Astrocyte (in vitro differentiated cells and primary cell): Measurements from ENCODE around the gene PRAC1. TPM values are rescaled to one million over a fixed set of nuclear protein-coding genes. Genes with fewer than 3 reads are reported as not detected.

Experiments used
- DNase-seq: peaks from one replicate; pipeline ENCODE4 v3.0.0-alpha.2; 2010; ENCODE audit warnings: low read depth
- FAIRE-seq: peaks from 2 replicates; lab custom pipeline; 2011; peaks lifted over from hg19 to GRCh38; lab: Jason Lieb, UNC
- H2AFZ ChIP-seq: 2 replicates; pipeline ENCODE4 v1.6.0; 2012; ENCODE audit warnings: low read depth, low read length, inconsistent platforms
- H3K27ac ChIP-seq: 2 replicates; pipeline ENCODE4 v1.5.1; 2011; ENCODE audit warnings: low read depth, low read length, inconsistent platforms
- H3K27me3 ChIP-seq: 2 replicates; pipeline ENCODE4 v1.6.0; 2011; ENCODE audit warnings: low read length, inconsistent platforms; ENCODE audit not compliant: insufficient read depth
- H3K36me3 ChIP-seq: 2 replicates; pipeline ENCODE4 v1.5.1; 2011; ENCODE audit warnings: low read length, inconsistent platforms; ENCODE audit not compliant: insufficient read depth
- H3K4me1 ChIP-seq: 2 replicates; pipeline ENCODE4 v1.5.1; 2011; ENCODE audit warnings: low read length, inconsistent platforms; ENCODE audit not compliant: insufficient read depth
- H3K4me2 ChIP-seq: 2 replicates; pipeline ENCODE4 v1.6.0; 2012; ENCODE audit warnings: low read length, inconsistent platforms
- H3K4me3 ChIP-seq: 2 replicates; pipeline ENCODE4 v1.5.1; 2011; ENCODE audit warnings: low read depth, mild to moderate bottlenecking, low read length, inconsistent platforms; ENCODE audit not compliant: insufficient read depth
- H3K79me2 ChIP-seq: 2 replicates; pipeline ENCODE4 v1.6.0; 2012; ENCODE audit warnings: mild to moderate bottlenecking, low read length, inconsistent platforms; ENCODE audit not compliant: insufficient read depth
- H3K9ac ChIP-seq: 2 replicates; pipeline ENCODE4 v1.6.0; 2012; ENCODE audit warnings: mild to moderate bottlenecking, low read length, inconsistent platforms
- H3K9me3 ChIP-seq: 2 replicates; pipeline ENCODE4 v1.5.1; 2012; ENCODE audit warnings: low read depth, mild to moderate bottlenecking, low read length, inconsistent platforms; ENCODE audit not compliant: insufficient read depth
- H4K20me1 ChIP-seq: 2 replicates; pipeline ENCODE4 v1.6.0; 2012; ENCODE audit warnings: low read length, inconsistent platforms; ENCODE audit not compliant: insufficient read depth
- H3K27ac Mint-ChIP-seq: one replicate; pipeline ENCODE4 v1.8.0; 2021; ENCODE audit warnings: mild to moderate bottlenecking, mixed read lengths; ENCODE audit not compliant: unreplicated experiment
- H3K27me3 Mint-ChIP-seq: one replicate; pipeline ENCODE4 v1.8.0; 2021; ENCODE audit warnings: low read depth, mixed read lengths; ENCODE audit not compliant: unreplicated experiment
- H3K36me3 Mint-ChIP-seq: one replicate; pipeline ENCODE4 v1.8.0; 2021; ENCODE audit warnings: low read depth, mixed read lengths; ENCODE audit not compliant: unreplicated experiment
- H3K4me1 Mint-ChIP-seq: one replicate; pipeline ENCODE4 v1.8.0; 2021; ENCODE audit warnings: low read depth, mixed read lengths; ENCODE audit not compliant: unreplicated experiment
- H3K4me3 Mint-ChIP-seq: one replicate; pipeline ENCODE4 v1.8.0; 2021; ENCODE audit warnings: mild to moderate bottlenecking, moderate library complexity, mixed read lengths; ENCODE audit not compliant: unreplicated experiment
- H3K9me3 Mint-ChIP-seq: one replicate; pipeline ENCODE4 v1.8.0; 2021; ENCODE audit warnings: mild to moderate bottlenecking, mixed read lengths; ENCODE audit not compliant: unreplicated experiment
- CTCF ChIP-seq: IDR thresholded peaks from 2 replicates; pipeline ENCODE4 v1.5.1; 2011; ENCODE audit warnings: low read depth, mild to moderate bottlenecking, inconsistent platforms, low read length, moderate library complexity; ENCODE audit not compliant: insufficient read depth
- EZH2 ChIP-seq: IDR thresholded peaks from 2 replicates; pipeline ENCODE4 v1.6.1; 2012; ENCODE audit warnings: mild to moderate bottlenecking, low read length, inconsistent platforms; ENCODE audit not compliant: insufficient read depth
- total RNA-seq: library from RNA; stranded (reverse); gene quantifications from 2 replicates; pipeline ENCODE4 v1.2.1, GENCODE V29; 2021

PRAC1 gene
- total RNA-seq, 1 donor from 2014 or later, result not detected

DNA sequence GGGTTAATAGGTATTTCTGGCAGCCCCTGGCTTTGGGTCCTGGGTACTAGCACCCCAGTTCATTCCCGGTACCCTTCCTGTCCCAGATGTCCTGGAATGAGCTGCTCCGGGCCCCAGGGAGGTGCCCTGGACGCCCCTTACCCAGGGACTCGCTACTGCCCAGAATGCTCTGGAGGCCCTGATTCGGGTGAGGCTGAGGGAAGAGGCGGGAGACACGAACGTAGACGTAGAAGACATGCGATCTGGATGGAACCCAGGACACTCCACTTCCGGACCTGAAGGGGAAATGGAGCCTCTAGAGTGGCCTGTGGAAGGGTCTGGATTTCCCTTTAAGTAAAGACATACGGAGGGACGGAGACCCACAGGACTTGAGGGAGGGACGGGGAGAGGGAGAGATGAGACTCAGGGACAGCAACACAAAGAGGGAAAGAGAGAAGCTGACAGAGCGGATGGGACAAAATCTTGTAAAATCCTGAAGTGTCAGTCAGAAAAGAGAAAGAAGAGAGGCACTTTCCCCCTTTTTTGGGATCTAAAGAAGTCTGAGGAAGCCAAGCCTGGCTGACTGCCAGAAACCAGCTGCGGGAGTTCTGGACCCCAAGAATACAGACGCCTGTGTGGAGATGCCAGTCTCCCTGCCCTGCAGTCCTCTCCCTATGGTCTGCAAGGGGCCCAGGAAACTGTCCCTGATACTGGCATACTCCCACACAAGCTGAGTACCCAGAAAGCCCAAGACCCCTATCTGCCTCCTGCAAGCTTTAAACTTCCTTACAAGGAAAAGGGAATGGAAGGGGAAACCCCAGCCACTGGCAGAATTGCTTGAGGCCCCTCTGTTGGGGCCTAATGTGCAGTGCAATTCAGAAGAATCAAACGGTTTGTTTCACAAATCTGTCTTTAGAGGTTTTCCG, 7.3 kb upstream of the PRAC1 start:
- TF ChIP-seq EZH2 (no peak), CTCF (no peak)
- H4K20me1 ChIP-seq, result no peaks in the 10 kb centered on the region
- no peak for FAIRE-seq
- no peak for DNase-seq
- Mint-ChIP-seq H3K27ac (no peak overlapping the region), H3K27me3 (peaks cover 94% of the 10 kb centered on the region), H3K4me3 (no peak overlapping the region), H3K36me3 (peaks cover 2% of the 10 kb centered on the region), H3K9me3 (peaks cover 21% of the 10 kb centered on the region), H3K4me1 (peaks cover 2% of the 10 kb centered on the region)
- no peak overlapping the region for H3K4me3 ChIP-seq
- H3K36me3 ChIP-seq, result no peaks in the 10 kb centered on the region
- no peak overlapping the region for H2AFZ ChIP-seq
- no peak overlapping the region for H3K27ac ChIP-seq
- H3K27me3 ChIP-seq, result peaks cover 98% of the 10 kb centered on the region
- H3K4me1 ChIP-seq, result no peaks in the 10 kb centered on the region
- H3K4me2 ChIP-seq, result no peak overlapping the region
- peaks cover 10% of the 10 kb centered on the region for H3K9me3 ChIP-seq
- no peak overlapping the region for H3K9ac ChIP-seq
- H3K79me2 ChIP-seq, result no peaks in the 10 kb centered on the region

DNA sequence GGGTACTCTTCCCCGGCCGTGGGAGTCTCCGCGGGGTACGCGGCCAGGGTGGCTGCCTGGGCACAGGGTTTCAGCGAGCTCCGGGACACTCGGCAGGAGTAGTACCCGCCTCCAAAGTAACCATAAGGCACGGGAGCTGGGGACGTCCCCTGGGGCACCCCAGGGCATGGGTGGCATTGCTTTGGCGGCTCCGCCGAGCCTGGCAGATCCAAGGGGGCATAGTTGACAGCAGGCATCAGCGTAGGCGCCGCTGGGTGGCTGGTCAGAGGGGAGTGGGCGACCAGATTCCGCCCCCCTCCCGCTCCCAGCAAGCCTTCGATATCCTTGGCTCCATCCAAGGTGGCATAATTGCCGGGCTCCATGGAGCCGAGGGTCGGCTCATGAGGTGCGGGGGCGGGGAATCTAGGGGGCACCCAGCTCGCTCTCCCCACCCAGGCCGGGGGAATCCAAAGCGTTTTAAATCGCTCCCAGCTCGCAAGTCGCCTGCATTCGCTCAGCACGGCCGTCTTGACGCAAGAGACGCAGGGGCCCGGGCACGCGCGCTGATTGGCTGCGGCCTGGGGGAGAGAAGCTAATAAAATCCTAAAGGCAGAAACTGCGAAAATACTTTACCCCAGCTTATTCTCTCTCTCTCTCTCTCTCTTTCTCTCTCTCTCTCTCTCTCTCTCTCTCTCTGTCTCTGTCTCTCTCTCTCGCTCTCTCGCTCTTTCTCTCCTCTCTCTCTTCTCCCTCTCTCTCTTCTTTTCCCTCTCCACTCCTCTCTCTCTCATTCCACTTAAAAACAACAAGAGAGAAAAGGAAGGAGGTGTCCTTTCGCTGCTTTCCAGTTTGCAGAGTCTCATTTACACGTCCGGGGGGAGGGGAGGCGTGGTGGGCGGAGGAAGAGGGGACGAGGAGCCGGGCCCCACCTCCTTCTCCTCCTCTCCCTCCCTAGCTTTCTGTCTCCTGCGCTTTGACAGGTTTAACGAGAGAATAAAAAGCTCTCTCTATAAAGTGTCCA, 6.2 kb upstream of the PRAC1 start, which contains the start of gene HOXB13:
Gene HOXB13 (minus strand): TSS at position 519 of the 1,000 bp plus-strand sequence. CDS start 157 bp downstream, at position 362.
- Mint-ChIP-seq H3K9me3 (peaks cover 15% of the 10 kb centered on the region), H3K4me1 (peaks cover 2% of the 10 kb centered on the region), H3K4me3 (peak within 1 kb of the TSS; percentile 2), H3K27ac (no peak within 1 kb of the TSS), H3K36me3 (peaks cover 2% of the 10 kb centered on the region), H3K27me3 (peaks cover 94% of the 10 kb centered on the region)
- DNase-seq (no peak), FAIRE-seq (no peak)
- Histone ChIP-seq H3K4me3 (no peak within 1 kb of the TSS), H3K36me3 (no peaks in the 10 kb centered on the region), H3K79me2 (no peaks in the 10 kb centered on the region), H3K4me1 (no peaks in the 10 kb centered on the region), H3K27me3 (peaks cover 98% of the 10 kb centered on the region), H3K9ac (no peak within 1 kb of the TSS), H4K20me1 (no peaks in the 10 kb centered on the region), H3K27ac (no peak within 1 kb of the TSS), H3K4me2 (peak within 1 kb of the TSS; percentile 46), H3K9me3 (peaks cover 10% of the 10 kb centered on the region), H2AFZ (no peak within 1 kb of the TSS)
- TF ChIP-seq CTCF, result no peak
- TF ChIP-seq EZH2, result peak; percentile 86
